Suppressor macrophage treated with lipopolysaccharide for 4 hours (primary cell): ENCODE data around the gene DNHD1.

Experiments
- DNase-seq: peaks from one replicate; pipeline ENCODE4 v3.0.0-alpha.2; 2020

DNHD1 gene

GRCh38 chr11:6565325-6565724 lies 68.2 kb downstream of the DNHD1 start:
- DNase-seq = no peak

- no peak for DNase-seq
Measured at GRCh38 chr11:6565988-6566703, 69.1 kb downstream of the DNHD1 start.

- no peak for DNase-seq
Measured at GRCh38 chr11:6566704-6567370, 69.8 kb downstream of the DNHD1 start.

GRCh38 chr11:6567371-6567745 lies 70.3 kb downstream of the DNHD1 start:
- DNase-seq = no peak

GRCh38 chr11:6568191-6568918 lies 71.3 kb downstream of the DNHD1 start:
- DNase-seq = no peak

- no peak for DNase-seq
Measured at GRCh38 chr11:6569706-6570105, 72.6 kb downstream of the DNHD1 start.

- DNase-seq = no peak
Measured at GRCh38 chr11:6570691-6571427, 73.8 kb downstream of the DNHD1 start.

- DNase-seq = no peak
Measured at GRCh38 chr11:6571434-6572008, 74.4 kb downstream of the DNHD1 start.

GRCh38 chr11:6572215-6572614 lies 75.1 kb downstream of the DNHD1 start:
- DNase-seq = no peak

GRCh38 chr11:6574816-6575715 lies 78.0 kb downstream of the DNHD1 start:
- DNase-seq = no peak

- peak; percentile 3 for DNase-seq
Measured at GRCh38 chr11:6576471-6577373, 79.6 kb downstream of the DNHD1 start.

GRCh38 chr11:6578134-6578533 lies 81.1 kb downstream of the DNHD1 start:
- no peak for DNase-seq

GRCh38 chr11:6579681-6580080 lies 82.6 kb downstream of the DNHD1 start:
- DNase-seq = no peak

- no peak for DNase-seq
Measured at GRCh38 chr11:6583584-6583983, 86.5 kb downstream of the DNHD1 start.

GRCh38 chr11:6584528-6584927 lies 87.4 kb downstream of the DNHD1 start:
- DNase-seq = no peak

- no peak for DNase-seq
Measured at GRCh38 chr11:6586434-6587359, 89.6 kb downstream of the DNHD1 start.

GRCh38 chr11:6587360-6587953 lies 90.4 kb downstream of the DNHD1 start:
- no peak for DNase-seq

- no peak for DNase-seq
Measured at GRCh38 chr11:6588018-6588417, 90.9 kb downstream of the DNHD1 start.

- no peak for DNase-seq
Measured at GRCh38 chr11:6594142-6594768, 97.2 kb downstream of the DNHD1 start.
